BLaER1 (cell line): ENCODE data around the gene MBOAT7.
"Not testable (repeated sequence)": the region's sequence is repeated elsewhere in the genome, so short reads cannot be mapped to it uniquely, and the experiment has no call there.

Experiments
- H3K27ac ChIP-seq: shearing (Covaris generic); formaldehyde crosslinking; 2 replicates; pipeline ENCODE4 v1.8.1; 2022
- H3K27me3 ChIP-seq: shearing (Covaris generic); formaldehyde crosslinking; 2 replicates; pipeline ENCODE4 v1.8.1; 2022
- H3K36me3 ChIP-seq: shearing (Covaris generic); formaldehyde crosslinking; 2 replicates; pipeline ENCODE4 v1.8.1; 2022
- H3K4me1 ChIP-seq: shearing (Covaris generic); formaldehyde crosslinking; 2 replicates; pipeline ENCODE4 v1.8.1; 2022
- H3K4me2 ChIP-seq: shearing (Covaris generic); formaldehyde crosslinking; 2 replicates; pipeline ENCODE4 v1.8.1; 2022
- H3K4me3 ChIP-seq: shearing (Covaris generic); formaldehyde crosslinking; 2 replicates; pipeline ENCODE4 v1.8.1; 2022
- H3K9ac ChIP-seq: shearing (Covaris generic); formaldehyde crosslinking; 2 replicates; pipeline ENCODE4 v1.8.1; 2022
- H3K9me3 ChIP-seq: shearing (Covaris generic); formaldehyde crosslinking; 2 replicates; pipeline ENCODE4 v1.8.1; 2022
- H4K20me1 ChIP-seq: shearing (Covaris generic); formaldehyde crosslinking; 2 replicates; pipeline ENCODE4 v1.8.1; 2022
- Cebpa-rat ChIP-seq: shearing (Covaris generic); IDR thresholded peaks from 2 replicates; pipeline ENCODE4 v1.8.1; 2022

The MBOAT7 gene

GRCh38 chr19:54208784-54209057 is 19.3 kb upstream of the MBOAT7 start:
- peaks cover 7% of the 10 kb centered on the region; the same call in 1 of the 2 replicates for H3K9me3 ChIP-seq
- peaks cover 80% of the 10 kb centered on the region for H3K4me1 ChIP-seq
- peak overlapping the region; percentile 51 for H3K9ac ChIP-seq
- no peaks in the 10 kb centered on the region for H3K27me3 ChIP-seq
- peaks cover 100% of the 10 kb centered on the region for H4K20me1 ChIP-seq
- no peak for TF ChIP-seq Cebpa-rat
- H3K4me3 ChIP-seq: no peak overlapping the region
- peak overlapping the region; percentile 51 for H3K27ac ChIP-seq
- peak overlapping the region; percentile 97 for H3K4me2 ChIP-seq
- H3K36me3 ChIP-seq: peaks cover 91% of the 10 kb centered on the region

GRCh38 chr19:54207983-54208783 is 18.8 kb upstream of the MBOAT7 start:
- Histone ChIP-seq H3K9ac (peak overlapping the region; percentile 51), H3K4me3 (no peak overlapping the region), H4K20me1 (peaks cover 100% of the 10 kb centered on the region), H3K9me3 (0 out of 2 replicates have a peak, but pooled peaks cover 2% of the 10 kb centered on the region), H3K36me3 (peaks cover 92% of the 10 kb centered on the region), H3K4me2 (peak overlapping the region; percentile 97), H3K4me1 (peaks cover 86% of the 10 kb centered on the region), H3K27ac (peak overlapping the region; percentile 51), H3K27me3 (no peaks in the 10 kb centered on the region)
- TF ChIP-seq Cebpa-rat: peak; percentile 90

GRCh38 chr19:54207676-54207982 is 18.2 kb upstream of the MBOAT7 start:
- Histone ChIP-seq H4K20me1 (peaks cover 100% of the 10 kb centered on the region), H3K27ac (peak overlapping the region; percentile 51; the same call in 1 of the 2 replicates), H3K9ac (peak overlapping the region; percentile 51; the same call in 1 of the 2 replicates), H3K4me3 (no peak overlapping the region), H3K27me3 (no peaks in the 10 kb centered on the region), H3K4me1 (peaks cover 91% of the 10 kb centered on the region), H3K9me3 (no peaks in the 10 kb centered on the region), H3K36me3 (peaks cover 93% of the 10 kb centered on the region), H3K4me2 (peak overlapping the region; percentile 97)
- no peak for TF ChIP-seq Cebpa-rat

- Histone ChIP-seq H4K20me1 (peaks cover 100% of the 10 kb centered on the region), H3K36me3 (peaks cover 93% of the 10 kb centered on the region), H3K9ac (peak overlapping the region; percentile 51), H3K4me2 (peak overlapping the region; percentile 97), H3K4me1 (peaks cover 96% of the 10 kb centered on the region)
- H3K4me3 ChIP-seq, H3K27ac ChIP-seq, H3K9me3 ChIP-seq, H3K27me3 ChIP-seq: not testable (repeated sequence)
Observed at GRCh38 chr19:54207193-54207592, 17.8 kb upstream of the MBOAT7 start.

- H3K36me3 ChIP-seq: peaks cover 93% of the 10 kb centered on the region
- H3K4me3 ChIP-seq: no peak overlapping the region
- peaks cover 100% of the 10 kb centered on the region for H4K20me1 ChIP-seq
- H3K4me2 ChIP-seq: peak overlapping the region; percentile 97
- H3K4me1 ChIP-seq: peaks cover 99% of the 10 kb centered on the region
- peak overlapping the region; percentile 51 for H3K9ac ChIP-seq
- H3K27ac ChIP-seq: no peak overlapping the region
- no peak for TF ChIP-seq Cebpa-rat
- H3K9me3 ChIP-seq: no peaks in the 10 kb centered on the region
- H3K27me3 ChIP-seq: no peaks in the 10 kb centered on the region
Observed at GRCh38 chr19:54206831-54207177, 17.4 kb upstream of the MBOAT7 start.

GRCh38 chr19:54206030-54206830 is 16.9 kb upstream of the MBOAT7 start:
- H3K4me2 ChIP-seq: peak overlapping the region; percentile 97
- H3K36me3 ChIP-seq: peaks cover 93% of the 10 kb centered on the region
- no peak for TF ChIP-seq Cebpa-rat
- H3K9me3 ChIP-seq: no peaks in the 10 kb centered on the region
- no peak overlapping the region for H3K27ac ChIP-seq
- peak overlapping the region; percentile 51 for H3K9ac ChIP-seq
- no peaks in the 10 kb centered on the region for H3K27me3 ChIP-seq
- no peak overlapping the region for H3K4me3 ChIP-seq
- peaks cover 100% of the 10 kb centered on the region for H4K20me1 ChIP-seq
- peaks cover 96% of the 10 kb centered on the region for H3K4me1 ChIP-seq

GRCh38 chr19:54204767-54205468 is 15.5 kb upstream of the MBOAT7 start:
- Histone ChIP-seq H3K9me3 (no peaks in the 10 kb centered on the region), H3K4me3 (no peak overlapping the region), H3K4me2 (peak overlapping the region; percentile 97), H4K20me1 (peaks cover 90% of the 10 kb centered on the region), H3K9ac (peak overlapping the region; percentile 58), H3K36me3 (peaks cover 88% of the 10 kb centered on the region), H3K4me1 (peaks cover 87% of the 10 kb centered on the region), H3K27ac (no peak overlapping the region), H3K27me3 (no peaks in the 10 kb centered on the region)
- no peak for TF ChIP-seq Cebpa-rat

- H3K27ac ChIP-seq: no peak overlapping the region; the same call in 1 of the 2 replicates
- H3K36me3 ChIP-seq: peaks cover 77% of the 10 kb centered on the region
- TF ChIP-seq Cebpa-rat: no peak
- H3K4me3 ChIP-seq: peak overlapping the region; percentile 86
- H3K27me3 ChIP-seq: no peaks in the 10 kb centered on the region
- H4K20me1 ChIP-seq: peaks cover 73% of the 10 kb centered on the region
- no peaks in the 10 kb centered on the region for H3K9me3 ChIP-seq
- peaks cover 75% of the 10 kb centered on the region for H3K4me1 ChIP-seq
- peak overlapping the region; percentile 97 for H3K9ac ChIP-seq
- H3K4me2 ChIP-seq: peak overlapping the region; percentile 97
Observed at GRCh38 chr19:54203151-54203611, 13.8 kb upstream of the MBOAT7 start.

GRCh38 chr19:54201980-54202379 is 12.6 kb upstream of the MBOAT7 start:
- peaks cover 61% of the 10 kb centered on the region for H4K20me1 ChIP-seq
- peaks cover 67% of the 10 kb centered on the region for H3K36me3 ChIP-seq
- H3K9me3 ChIP-seq: no peaks in the 10 kb centered on the region
- H3K9ac ChIP-seq: peak overlapping the region; percentile 97
- no peak for TF ChIP-seq Cebpa-rat
- H3K27me3 ChIP-seq: no peaks in the 10 kb centered on the region
- H3K4me3 ChIP-seq: peak overlapping the region; percentile 86
- peaks cover 63% of the 10 kb centered on the region for H3K4me1 ChIP-seq
- peak overlapping the region; percentile 97 for H3K4me2 ChIP-seq
- H3K27ac ChIP-seq: peak overlapping the region; percentile 96
